A204.1 (cell line): ENCODE data around the gene IFRD2.
"Not testable (repeated sequence)": the region's sequence is repeated elsewhere in the genome, so short reads cannot be mapped to it uniquely, and the experiment has no call there.

Experiments
- FAIRE-seq: peaks from 2 replicates; lab custom pipeline; 2012; peaks lifted over from hg19 to GRCh38; lab: Jason Lieb, UNC

IFRD2 gene

GRCh38 chr3:50268276-50268675 lies 24.0 kb downstream of the IFRD2 start:
- FAIRE-seq: no peak

DNA sequence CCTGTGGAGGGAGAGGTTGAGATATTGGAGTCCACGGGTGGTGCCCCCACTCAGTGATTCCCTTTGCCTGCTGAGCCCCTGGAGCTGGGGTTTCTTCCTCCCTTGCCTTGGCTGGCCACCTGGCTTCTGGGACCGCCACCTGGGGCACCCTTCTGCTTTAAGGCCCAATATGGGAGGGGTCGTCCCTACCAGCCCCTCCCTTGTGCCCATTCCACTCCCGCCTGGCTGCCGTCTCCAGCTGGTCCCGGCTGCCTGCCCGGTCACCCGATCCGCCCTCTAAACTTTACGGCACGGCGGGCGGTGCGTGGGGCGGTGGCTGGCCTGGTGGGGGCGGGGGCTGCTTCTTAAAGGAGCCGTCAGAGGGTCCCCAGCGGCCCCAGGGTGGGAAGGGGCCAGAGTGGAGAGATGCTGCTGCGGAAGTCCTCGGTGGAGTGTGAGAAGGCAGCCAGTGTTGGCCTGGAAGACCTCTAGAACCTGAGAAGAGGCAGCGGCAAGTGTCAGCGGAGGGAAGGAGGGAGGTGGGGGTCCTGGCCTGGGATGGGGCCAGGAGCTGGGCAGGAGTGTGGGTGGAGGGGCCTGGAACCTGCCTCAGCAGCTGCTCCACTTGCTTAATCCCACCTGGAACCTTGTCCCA lies 24.8 kb downstream of the IFRD2 start:
- FAIRE-seq: no peak

- no peak for FAIRE-seq
Measured at GRCh38 chr3:50266836-50267235, 25.4 kb downstream of the IFRD2 start.

- no peak for FAIRE-seq
Measured at GRCh38 chr3:50266017-50266416, 26.2 kb downstream of the IFRD2 start.

- FAIRE-seq: no peak
Measured at GRCh38 chr3:50265571-50265970, 26.7 kb downstream of the IFRD2 start.

DNA sequence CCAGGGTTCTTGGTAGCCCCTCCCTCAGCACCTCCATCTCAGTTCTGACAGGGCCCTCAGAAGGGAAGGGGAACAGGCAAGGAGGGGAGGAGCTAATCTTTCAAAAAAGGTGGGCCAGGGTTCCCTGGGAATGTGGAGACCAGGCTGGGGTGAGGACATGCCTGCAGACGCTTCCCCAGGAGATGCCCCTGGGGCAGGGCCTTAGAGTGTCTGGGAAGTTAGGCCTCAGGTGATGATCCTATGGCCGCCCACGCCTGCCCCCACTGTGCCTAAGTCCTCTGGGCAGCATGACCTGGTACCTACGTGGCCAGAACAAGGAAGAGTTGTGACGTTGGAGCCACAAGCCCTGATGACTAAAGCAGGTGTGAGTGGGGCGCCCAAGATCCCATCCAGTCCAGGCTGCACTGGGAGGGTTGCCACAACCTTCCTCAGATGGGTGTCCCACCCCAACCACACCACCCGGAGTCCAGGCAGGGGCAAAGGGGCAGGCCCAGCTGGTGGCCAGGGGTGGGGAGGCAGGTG lies 27.2 kb downstream of the IFRD2 start:
- no peak for FAIRE-seq

DNA sequence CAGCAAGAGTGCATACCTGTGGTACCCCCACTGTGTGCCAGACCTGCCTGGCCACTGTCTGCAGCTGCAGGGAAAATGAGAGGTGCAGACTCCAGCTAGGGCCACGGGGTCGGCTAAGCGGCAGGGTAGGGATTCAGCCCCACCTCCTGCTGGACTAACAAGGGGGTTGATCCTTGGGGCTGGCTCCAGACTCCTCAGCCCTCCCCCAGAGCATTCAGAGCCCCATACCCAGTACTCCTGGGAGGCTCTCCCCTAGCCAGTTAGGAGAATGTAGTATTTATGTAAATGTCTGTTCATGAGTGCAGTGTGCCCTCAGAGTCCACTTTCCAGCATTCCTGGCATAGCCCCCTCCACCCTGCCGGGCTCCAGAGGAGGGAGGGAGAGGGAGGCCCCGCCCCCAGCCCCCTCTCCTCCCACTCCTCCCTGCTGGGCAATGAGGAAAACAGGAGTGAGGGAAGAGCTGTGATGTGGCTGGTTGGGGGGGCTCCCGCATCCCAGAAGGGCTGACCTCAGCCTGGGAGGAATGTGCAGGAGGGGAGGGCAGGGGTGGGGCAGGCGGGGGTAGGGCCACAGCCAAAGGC lies 27.8 kb downstream of the IFRD2 start:
- peak; percentile 75 for FAIRE-seq

- peak; percentile 14 for FAIRE-seq
Measured at GRCh38 chr3:50263478-50264382, 28.5 kb downstream of the IFRD2 start.

GRCh38 chr3:50262778-50263177 lies 29.5 kb downstream of the IFRD2 start:
- no peak for FAIRE-seq

DNA sequence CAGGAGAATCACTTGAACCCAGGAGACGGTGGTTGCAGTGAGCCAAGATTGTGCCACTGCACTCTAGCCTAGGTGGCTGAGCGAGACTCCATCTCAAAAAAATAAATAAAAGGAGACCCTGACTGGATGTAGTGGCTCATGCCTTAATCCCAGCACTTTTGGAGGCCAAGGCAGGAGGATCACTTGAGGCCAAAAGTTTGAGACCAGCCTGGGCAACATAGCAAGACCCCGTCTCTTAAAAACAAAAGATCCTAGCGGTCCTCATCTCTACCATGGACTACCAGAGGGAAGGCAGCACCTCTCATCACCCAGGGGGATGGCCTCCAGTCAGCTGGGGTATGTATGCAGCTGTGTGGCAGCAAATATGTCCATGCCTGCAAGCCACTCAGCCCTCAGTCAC lies 30.0 kb downstream of the IFRD2 start:
- not testable (repeated sequence) for FAIRE-seq

DNA sequence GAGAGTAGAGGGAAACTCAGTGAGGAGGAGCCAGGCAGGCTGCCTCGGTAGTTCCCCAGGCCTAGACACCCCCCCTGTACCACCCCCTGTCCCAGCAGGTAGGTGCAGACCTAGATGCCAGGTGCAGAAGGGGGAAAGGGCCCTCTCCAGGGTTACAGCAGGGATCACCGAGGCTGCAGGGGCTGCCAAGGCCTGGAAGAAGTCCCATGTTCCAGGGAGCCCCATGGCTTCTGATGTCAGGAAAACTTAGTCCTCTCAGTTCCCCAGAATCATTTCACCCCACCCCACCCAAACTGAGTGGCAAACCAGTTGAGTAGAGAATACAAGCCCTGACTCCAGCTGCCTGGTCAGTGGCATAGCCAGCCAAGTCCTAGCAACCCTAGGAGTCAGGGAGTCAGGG lies 30.7 kb downstream of the IFRD2 start:
- FAIRE-seq: no peak

DNA sequence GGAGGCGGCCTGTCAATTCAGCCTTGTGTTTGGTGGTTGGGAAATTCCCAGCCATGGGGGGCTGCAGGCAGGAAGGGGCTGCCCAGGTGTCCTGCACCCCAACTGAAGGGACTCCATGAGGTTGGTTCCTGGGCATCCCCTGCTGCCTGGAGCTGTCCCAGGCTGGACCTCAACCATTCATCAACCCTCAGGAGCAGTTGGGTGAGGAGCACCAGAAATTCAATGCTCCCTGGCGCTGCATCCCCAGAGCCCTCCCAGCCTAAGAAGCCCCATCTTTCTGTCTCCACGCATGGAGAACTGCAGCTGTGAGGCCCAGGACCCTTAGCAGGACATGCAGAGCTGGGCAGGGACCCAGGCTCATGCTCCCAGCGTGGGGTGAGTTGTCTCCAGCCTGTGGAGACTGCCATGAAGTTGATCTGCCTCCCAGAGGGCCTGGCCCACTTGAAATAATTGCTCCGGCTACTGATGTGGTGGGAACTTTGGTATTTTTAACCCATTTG lies 31.2 kb downstream of the IFRD2 start:
- no peak for FAIRE-seq

GRCh38 chr3:50260027-50260941 lies 31.9 kb downstream of the IFRD2 start:
- FAIRE-seq: no peak

DNA sequence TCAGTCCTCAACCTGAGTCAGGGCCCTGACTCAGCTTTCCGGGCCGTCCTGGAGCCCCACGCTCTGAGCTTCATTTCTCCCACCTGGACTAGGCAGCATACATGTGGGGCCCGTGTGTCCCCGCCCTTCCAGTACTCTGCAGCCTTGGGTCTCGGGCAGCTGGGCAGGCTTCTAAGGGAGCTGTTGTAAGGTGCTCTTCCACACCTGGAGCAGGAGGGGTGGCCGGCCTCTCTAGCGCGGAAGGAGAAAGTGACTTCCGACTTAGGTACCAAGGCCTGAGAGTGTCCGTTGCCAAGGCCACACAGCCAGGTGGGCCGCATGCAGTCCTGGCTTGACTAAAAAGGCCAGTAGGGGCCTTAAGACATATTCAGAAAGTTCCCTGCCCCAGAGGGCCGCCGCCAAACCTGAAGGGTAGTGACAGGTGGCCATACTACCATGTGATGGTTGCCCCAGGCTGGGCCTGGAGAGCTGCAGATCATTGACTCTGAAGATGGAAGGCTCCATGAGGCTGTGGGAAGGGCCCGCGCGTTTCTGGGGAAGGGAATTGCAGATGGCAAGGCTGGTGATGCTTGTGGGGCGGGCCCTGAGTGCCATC lies 32.7 kb downstream of the IFRD2 start:
- FAIRE-seq: no peak

- FAIRE-seq: no peak
Measured at GRCh38 chr3:50258979-50259378, 33.2 kb downstream of the IFRD2 start.

DNA sequence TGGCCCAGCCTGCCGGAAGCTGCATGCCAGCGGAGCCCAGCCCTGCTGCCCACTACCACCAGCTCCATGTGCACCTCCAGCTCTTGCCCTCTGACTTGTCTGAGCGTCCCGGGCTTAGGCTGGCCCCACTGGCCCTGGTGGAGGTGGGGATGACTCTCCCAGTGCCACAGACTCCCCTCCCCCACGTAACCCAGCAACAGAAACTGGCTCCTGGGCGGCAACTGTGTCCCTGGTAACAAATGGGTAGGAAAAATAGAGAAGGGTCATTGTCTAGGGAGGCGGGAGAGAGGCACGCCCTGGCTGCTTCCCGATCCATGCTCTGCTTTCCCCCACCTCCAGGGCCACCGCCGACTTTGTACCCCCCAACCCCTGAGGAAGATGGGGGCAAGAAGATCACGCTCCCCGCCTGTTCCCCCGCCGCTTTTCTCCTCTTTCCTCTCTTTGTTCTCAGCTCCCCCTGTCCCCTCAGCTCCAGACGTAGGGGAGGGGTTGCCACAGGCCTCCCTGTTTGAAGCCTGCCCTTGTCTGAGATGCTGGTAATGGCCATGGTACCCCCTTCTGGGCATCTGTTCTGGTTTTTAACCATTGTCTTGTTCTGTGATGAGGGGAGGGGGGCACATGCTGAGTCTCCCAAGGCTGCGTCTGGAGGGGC lies 34.1 kb downstream of the IFRD2 start:
- no peak for FAIRE-seq

DNA sequence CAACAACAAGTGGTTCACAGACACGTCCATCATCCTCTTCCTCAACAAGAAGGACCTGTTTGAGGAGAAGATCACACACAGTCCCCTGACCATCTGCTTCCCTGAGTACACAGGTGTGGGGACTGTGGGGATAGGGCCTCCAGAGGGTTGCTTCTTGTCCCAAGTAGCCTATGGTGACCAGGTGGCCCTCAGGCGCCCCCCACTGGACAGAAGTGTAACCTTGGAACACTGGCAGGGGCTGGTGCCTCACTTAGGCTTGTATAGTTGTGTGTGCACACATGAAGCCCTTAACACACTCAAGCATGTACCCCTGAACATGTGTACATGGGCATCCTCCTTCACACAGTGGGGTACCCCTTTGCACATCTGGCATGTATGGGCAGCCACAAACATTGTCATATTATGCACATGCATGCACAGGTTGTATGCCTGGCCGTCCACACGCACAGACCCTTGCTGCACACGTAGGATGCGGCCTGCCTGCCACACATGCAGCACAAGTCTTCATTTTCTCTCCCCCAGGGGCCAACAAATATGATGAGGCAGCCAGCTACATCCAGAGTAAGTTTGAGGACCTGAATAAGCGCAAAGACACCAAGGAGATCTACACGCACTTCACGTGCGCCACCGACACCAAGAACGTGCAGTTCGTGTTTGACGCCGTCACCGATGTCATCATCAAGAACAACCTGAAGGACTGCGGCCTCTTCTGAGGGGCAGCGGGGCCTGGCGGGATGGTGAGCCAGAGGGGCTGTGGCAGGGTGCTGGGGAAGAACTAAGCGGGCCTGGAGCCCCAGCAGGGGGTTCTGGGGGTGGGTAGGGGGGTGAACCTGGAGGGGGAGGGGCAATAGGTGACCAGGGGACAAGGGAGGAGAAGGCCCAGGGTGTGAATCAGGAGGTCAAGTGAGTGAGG lies 35.0 kb downstream of the IFRD2 start:
- FAIRE-seq: no peak

- no peak for FAIRE-seq
Measured at GRCh38 chr3:50255251-50255615, 37.0 kb downstream of the IFRD2 start.

DNA sequence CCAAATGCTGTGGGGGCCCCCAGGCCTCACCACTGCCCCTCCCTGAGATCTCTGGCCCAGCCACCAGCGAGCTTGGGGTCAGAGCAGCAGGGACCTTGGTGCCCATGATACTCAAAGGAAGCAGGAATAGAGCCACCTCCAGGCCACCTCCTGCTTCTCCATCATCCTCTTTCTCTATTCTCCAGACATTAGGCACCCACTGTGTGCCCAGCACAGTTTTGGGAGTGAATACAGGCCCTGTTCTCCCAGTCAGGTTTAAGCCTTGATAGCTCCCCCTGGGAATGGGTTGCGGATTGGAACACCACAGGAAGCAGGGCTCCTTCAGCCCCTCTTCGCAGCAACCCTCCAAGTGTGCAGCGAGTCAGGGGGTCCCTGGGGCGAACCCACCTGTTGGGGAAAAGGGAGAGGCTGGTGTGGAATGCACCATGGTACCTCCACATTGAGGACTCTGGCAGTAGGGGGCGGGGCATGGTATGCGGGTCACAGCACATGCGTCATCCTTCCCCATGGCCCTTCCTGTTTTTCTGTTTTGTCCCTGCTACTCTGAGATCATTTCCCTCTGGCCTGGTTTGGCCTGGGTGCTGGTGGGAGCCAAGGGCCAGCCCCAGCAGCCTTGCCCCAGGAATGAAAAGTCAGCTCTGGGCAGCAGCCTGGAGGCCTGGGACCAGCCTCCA lies 37.5 kb downstream of the IFRD2 start:
- no peak for FAIRE-seq
